ENCODE data around the gene E2F4. TPM values are rescaled to one million over a fixed set of nuclear protein-coding genes. Genes with fewer than 3 reads are reported as not detected.

E2F4 gene
- total and polyA plus RNA-seq, 2 of the 13 experiments (the other 11 are each of a cell fraction or from before 2014, with no cell fraction given): 84.8 to 91.2 TPM

GRCh38 chr16:67246081-67246755 is 54.3 kb downstream of the E2F4 start (continued):
- TF ChIP-seq ZNF256 (CRISPR knock-in tag; conservative IDR thresholded peaks at IDR 0.05) (no peak), ZSCAN25 (CRISPR knock-in tag; IDR thresholded peaks at IDR 0.05) (peak; percentile 78; the same call in 1 of the 2 replicates), ZGPAT (CRISPR knock-in tag; IDR thresholded peaks at IDR 0.05) (peak; percentile 94), XRCC5 (optimal IDR thresholded peaks at IDR 0.05; ENCODE audit: low read length) (peak; percentile 88), SMC3 (IDR thresholded peaks at IDR 0.05; ENCODE audit: low read length) (no peak), CENPT (CRISPR knock-in tag; IDR thresholded peaks at IDR 0.05; ENCODE audit: low read depth) (no peak), MIXL1 (CRISPR knock-in tag; IDR thresholded peaks at IDR 0.05) (no peak), ZNF264 (CRISPR knock-in tag; IDR thresholded peaks at IDR 0.05) (peak; percentile 92), HDAC6 (IDR thresholded peaks at IDR 0.05; ENCODE audit: low read depth, low read length) (no peak), MBD4 (IDR thresholded peaks at IDR 0.05; ENCODE audit: borderline replicate concordance, low read length) (no peak), ZBTB37 (CRISPR knock-in tag; IDR thresholded peaks at IDR 0.05) (no peak), NAIF1 (CRISPR knock-in tag; IDR thresholded peaks at IDR 0.05; ENCODE audit: borderline replicate concordance) (peak; percentile 91; the same call in 1 of the 2 replicates), ZNF383 (CRISPR knock-in tag; IDR thresholded peaks at IDR 0.05; ENCODE audit: borderline replicate concordance) (no peak), SMYD3 (CRISPR knock-in tag; IDR thresholded peaks at IDR 0.05) (peak; percentile 90; the same call in 1 of the 2 replicates), AGO2 (optimal IDR thresholded peaks at IDR 0.05; ENCODE audit: low read depth, low read length) (peak; percentile 86), SP4 (CRISPR knock-in tag; IDR thresholded peaks at IDR 0.05) (peak; percentile 94), ZNF331 (CRISPR knock-in tag; IDR thresholded peaks at IDR 0.05) (peak; percentile 93), SYNCRIP (IDR thresholded peaks at IDR 0.05; ENCODE audit: insufficient read depth, low read depth, low read length) (no peak), PREB (CRISPR knock-in tag; IDR thresholded peaks at IDR 0.05) (no peak), NCOA5 (CRISPR knock-in tag; IDR thresholded peaks at IDR 0.05) (no peak), ZFP36 (IDR thresholded peaks at IDR 0.05; ENCODE audit: borderline replicate concordance, low read depth, low read length, partially characterized antibody) (no peak), FOXJ3 (CRISPR knock-in tag; IDR thresholded peaks at IDR 0.05; ENCODE audit: borderline replicate concordance) (peak; percentile 85; the same call in 1 of the 2 replicates), MNT (IDR thresholded peaks at IDR 0.05) (peak; percentile 56; the same call in 1 of the 2 replicates), MBNL3 (CRISPR knock-in tag; conservative IDR thresholded peaks at IDR 0.05) (no peak), ZNF597 (CRISPR knock-in tag; IDR thresholded peaks at IDR 0.05) (no peak)
